NCI-H2081 treated with DMSO at 0.1 percent for 48 hours (cell line): ENCODE measurements around the gene ATXN7L1.

Source experiments
- DNase-seq: peaks from one replicate; lab custom pipeline; 2025; lab: John Stamatoyannopoulos, UW

ATXN7L1 gene

DNA sequence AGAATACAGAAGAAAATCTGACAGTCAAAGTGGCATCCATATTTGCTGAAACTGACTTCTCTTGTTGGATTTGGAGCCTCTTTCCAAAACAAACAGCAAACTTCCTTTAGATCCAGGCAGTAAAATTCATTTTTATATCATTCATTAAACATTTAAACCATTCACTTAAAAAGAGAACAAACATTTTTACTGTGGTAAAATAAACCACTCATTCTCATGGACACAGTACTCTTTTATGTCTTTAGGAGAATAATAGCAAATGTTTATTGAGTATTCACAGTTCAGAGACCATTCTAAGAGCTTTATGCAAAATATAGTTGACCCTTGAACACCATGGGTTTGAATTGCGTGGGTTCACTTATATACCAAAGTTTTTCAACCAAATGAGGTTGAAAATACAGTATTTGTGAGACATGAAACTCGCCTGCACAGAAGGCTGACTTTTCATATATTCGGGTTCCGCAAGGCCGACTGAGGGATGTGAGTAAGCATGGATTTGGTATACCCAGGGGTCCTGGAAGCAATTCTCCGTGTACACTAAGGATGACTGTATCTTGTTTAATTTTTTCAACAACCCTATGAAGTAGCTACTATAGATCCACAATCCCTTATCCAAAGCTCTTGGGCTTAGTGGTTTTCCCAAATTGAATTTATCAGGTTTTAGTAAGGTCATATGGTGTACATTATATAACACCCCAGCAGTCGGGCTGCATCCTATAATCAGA is 49.1 kb downstream of the ATXN7L1 start:
- DNase-seq: no peak

DNA sequence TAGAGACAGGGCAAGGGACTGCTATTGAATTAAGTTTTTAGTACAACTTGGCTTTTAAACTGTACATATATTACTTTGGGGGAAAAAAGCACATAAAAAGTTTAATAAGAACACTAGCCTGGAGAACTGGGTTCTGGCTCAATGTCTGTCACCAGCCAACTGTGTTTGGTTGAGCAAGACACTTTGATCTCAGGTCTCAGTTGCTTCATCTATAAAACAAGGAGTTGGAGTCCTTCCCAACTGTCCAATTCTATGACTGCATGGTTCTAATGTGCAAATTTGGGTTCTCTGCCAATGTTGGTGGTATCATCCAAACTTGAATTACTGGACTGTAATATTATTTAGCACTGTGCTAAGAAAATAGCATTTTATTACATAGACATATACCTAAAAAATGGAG is 50.3 kb downstream of the ATXN7L1 start:
- DNase-seq: no peak

DNA sequence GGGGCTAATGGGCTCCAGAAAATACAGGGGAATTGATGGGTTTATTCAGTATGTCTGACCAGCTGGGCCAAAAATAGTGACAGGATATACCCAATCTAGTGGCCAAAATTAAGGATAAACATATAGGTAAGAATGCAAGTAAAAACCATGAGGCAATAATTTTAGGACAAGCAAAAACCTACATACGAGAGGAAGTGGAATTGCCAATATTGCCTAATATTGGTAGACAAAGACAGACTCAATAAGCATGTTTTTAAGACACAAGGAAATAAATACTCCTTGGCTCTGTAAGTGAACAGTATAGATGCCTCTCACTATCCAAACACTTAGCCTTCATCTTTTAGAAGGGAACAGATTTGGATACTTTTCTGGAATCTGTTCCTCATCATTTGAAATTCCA is 51.0 kb downstream of the ATXN7L1 start:
- DNase-seq: no peak

DNA sequence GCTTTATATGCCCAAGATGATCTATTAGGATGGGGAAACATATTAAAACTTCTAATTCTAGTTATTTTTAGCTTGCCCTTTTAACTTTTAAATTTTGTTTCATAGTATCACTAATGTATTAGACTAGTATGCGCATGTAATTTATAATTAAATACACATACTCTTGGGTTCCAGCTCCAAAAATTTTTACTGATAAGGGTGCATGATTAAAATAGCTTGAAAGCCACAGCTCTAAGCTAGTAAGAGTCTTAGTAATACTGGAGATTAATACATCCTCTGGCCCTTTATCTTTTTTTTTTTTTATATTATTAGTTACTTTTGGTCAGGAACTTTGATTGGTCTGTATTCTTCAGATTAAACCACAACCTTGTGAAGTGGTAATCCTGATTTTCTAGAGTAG is 53.6 kb downstream of the ATXN7L1 start:
- DNase-seq: no peak

DNA sequence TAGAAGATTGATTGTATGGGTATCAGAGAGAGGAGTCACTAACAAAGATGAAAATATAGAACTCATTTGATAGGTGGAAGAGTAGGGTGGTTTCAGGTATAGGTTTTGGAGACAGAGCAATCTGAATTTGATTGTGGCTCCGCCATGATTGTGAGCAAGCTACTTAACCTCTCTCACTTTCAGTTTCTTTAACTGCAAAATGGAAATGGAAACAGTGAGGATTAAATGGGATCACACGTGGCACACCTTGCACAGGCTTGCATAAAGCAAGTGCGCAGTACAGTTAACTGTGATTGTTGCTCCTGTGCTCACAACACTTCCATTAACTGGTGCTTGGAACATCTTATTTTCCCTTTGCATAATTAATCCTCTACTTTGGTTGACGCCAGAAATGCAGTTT is 54.9 kb downstream of the ATXN7L1 start:
- no peak for DNase-seq

DNA sequence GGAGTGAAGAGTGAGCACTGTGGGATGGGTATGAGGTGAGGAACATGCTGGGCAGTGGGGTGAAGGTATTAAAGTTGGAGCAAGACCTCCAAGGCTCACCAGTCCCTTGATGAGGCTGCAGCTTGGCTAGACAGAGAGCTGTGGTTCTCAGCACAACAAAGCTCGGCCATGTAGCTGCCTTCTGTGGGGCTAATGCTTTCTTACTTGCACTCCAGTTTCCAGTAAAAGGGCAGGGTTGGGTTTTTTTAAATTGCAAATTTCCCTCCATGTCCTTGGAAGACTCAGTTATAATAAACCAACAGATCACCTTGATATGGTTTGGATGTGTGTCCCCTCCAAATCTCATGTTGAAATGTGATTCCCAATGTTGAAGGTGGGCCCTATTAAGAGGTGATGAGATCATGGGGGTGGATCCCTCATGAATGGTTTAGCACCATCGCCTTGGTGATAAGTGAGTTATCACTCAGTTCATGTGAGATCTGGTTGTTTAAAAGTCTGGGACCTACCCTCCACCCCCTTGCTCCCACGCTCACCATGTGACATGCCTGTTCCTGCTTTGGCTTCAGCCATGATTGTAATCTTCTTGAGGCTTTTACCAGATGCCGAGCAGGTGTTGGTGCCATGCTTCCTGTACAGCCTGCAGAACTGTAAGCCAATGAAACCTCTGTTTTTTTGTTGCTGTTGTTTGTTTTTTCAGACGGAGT is 55.9 kb downstream of the ATXN7L1 start:
- no peak for DNase-seq

DNA sequence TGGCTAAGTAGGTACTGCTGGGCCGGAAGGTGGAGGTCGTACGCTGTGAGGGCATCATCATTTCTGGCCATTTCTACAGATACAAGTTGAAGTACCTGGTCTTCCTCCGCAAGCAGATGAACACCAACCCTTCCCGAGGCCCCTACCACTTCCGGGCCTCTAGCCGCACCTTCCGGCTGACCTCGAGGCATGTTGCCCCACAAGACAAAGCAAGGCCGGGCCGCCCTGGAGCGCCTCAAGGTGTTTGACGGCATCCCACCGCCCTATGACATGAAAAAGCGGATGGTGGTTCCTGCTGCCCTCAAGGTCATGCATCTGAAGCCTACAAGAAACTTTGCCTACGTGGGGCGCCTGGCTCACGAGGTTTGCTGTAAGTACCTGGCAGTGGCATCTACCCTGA is 56.8 kb downstream of the ATXN7L1 start:
- DNase-seq: no peak

DNA sequence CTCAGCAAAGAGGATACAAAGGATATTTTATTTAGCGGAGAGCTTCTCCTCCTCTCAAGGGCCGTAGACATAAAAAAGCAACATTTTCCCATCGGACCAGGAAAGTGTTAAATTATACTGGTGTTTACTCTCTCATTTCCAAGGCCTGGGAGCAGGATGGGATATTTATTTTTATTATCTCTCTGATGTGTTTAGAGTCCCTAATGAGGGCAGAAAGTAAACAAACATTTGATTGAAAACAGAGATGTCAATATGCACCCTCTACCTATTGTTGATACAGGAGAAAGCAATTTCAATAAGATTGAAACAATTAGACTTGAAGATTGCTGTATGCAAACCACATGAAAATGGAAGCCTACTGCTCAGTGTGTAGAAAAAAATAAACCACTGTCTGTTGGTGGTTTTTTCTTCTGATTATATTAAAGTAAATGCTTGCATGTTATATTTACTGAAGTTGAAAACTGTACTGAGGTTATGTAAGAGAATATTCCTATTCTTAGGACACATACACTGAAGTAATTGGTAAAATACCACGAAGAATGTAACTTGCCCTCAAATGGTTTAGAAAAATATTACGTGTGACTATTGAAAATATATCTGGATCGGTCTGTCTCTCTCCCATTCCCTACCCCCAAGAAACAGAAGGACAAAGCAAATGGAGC is 59.3 kb downstream of the ATXN7L1 start:
- DNase-seq: no peak

DNA sequence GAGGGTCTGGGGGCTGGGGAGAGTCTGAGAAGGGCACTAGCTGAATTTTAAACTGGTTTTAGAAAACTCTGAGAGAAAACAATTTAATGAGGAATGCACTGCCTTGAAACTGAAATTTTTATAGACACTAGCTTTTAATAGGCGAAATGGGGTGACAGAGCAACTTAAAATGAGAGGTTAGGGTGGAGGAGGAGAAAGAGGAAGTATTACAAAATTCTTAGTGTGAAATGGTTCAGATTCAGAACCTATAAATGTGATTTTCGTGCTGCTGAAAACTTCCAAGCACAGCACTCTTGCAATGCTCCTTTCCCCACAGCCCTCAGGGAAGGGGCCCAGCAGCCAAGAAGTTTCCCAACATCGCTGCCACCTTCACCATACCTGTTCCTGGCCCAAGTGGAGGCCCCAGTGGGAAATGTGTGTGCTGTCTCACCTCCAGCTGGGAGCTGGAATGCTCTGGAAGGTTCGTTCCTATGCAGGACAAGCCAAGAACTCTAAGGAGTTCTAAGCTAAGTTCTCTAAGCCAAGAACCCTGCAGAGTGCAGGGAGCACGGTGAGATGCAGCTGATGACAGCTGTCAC is 60.0 kb downstream of the ATXN7L1 start:
- no peak for DNase-seq

DNA sequence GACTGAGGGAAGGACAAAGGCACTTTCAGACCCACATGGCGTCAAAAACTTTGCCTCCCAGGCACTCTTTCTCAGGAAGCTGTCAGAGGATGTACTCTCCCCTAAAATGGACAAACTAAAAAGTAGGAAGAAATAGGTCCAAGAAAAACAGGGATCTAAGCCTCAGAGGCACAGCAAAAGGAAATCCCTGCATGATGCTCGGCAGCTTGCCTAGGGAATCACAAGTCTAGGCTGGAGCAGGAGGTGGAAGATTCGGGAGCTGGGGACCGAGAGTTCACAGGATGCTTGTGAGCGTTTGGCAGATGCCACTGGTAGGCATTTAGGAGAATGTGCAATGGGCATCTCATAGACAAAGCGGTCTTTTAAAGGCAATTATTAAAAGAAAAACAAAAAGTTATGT is 60.8 kb downstream of the ATXN7L1 start:
- no peak for DNase-seq

DNA sequence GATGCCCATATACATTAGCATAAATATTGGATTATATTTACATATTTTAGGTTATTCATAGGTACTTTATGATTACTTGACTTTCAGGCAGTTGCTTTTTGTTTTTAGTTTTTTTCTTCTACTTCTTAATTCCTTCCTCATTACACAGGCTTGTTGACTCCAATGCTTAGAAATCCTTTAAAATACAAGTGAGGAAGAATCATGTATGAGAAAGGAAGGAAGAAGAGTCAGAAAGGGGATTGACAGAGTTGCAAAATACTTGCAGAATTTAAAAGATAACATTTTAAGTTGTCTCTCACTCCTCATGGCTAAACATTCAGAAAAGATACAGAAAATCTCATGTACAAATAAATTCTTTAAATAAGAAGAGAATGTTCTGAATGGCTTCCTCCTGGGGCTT is 61.9 kb downstream of the ATXN7L1 start:
- DNase-seq: no peak

DNA sequence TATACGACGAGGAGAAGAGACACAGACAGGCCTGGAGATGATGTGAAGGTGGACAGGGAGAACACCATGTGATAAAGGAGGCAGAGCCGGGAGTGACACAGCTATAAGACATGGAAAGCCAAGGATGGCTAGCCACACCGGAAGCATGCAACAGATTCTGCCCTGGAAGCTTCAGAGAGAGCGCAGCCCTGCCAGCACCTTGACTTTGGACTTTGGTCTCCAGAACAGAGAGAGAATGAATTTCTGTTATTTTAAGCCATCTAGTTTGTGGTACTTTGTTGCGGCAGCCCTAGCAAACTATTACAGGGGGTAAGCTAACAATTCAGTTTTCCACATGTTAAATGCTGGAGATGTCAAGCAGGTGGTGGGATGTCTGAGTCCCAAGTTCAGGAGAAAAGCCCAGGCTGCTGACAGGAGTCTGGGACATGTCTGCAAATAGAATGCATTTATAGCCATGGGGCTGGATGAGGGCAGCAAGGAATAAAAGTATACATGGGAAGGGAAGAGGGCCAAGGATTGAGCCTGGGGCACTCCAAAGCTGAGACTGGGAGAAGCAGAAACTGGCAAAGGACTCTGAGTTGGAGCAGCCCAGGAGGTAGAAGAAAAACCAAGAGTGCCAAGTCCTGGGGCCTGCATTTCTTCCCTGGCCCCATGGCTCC is 65.1 kb downstream of the ATXN7L1 start:
- DNase-seq: no peak

DNA sequence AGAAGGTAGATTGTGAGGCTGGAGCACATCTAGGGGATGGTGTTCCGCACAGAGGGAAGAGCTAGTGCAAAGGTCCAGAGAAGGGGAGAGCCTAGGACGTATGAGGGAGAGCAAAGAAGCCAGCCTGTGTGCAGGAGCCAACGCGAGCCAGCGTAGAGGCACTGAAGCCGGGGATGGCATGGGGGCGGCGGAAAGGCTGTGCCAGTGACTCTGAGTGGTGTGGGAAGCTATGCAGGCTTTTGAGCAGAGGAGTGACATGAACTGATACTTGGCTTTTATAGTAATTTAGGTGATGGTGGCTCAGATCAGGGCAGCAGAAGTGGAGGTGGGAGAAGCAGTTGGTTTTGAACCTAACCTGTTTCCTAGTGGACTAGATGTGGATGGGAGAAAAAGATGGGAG is 65.8 kb downstream of the ATXN7L1 start:
- no peak for DNase-seq

DNA sequence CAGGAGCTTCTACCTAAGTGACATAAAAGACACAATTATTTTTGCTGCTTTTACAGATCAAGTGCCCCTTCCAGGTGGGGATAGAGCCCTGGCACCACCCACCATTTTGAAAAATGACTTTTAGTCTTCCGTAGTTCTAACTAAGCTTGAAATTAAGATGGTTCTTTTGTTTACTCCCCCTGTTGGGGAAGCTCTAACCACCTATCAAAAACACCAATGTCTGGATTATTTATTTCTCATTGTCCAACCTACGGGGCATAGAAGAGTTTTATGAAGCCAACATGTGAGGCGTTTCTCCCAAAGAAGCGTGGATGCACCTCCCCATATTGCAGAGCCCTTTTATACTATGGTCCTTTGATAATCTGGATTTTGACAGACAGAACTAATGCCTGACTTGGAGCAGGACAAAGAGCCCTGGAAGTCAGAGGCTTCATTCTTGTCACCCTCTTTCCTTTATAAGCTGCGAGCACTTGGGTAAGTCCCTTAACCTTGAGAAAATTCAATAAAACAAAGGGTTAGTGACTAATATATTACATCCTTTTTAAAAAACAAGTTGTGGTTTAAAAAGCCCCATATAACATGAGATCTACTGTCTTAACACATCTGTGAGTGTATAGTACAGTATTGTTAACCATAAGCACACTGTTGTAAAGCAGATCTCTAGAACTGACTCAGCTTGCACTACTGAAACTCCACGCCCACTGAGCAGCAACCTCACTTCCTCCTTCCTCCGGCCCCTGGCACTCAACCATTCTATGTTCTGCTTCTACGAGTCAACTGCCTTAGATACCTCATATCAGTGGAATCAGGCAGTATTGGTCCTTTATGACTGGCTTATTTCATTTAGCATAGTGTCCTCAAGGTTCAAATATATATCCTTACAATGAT is 67.5 kb downstream of the ATXN7L1 start:
- DNase-seq: no peak

DNA sequence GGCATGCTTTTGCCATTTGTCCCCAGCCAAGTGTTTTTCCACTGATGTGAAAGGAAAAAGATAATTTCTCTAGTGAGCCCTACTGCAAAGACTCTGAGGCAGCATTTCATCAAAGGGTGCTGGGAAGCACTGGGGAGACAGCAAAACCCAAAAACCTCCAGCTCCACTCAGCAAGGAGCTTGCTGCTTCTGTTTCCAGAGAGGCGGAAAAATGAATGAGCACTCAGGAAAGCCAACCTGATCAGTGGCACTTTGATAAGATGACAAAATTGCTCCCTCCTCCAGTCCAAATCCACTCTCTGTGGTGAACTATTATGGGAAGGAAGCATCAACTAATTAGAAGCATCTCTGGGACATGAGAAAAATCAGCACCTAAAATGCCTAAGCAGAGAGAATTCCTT is 68.2 kb downstream of the ATXN7L1 start:
- DNase-seq: no peak

DNA sequence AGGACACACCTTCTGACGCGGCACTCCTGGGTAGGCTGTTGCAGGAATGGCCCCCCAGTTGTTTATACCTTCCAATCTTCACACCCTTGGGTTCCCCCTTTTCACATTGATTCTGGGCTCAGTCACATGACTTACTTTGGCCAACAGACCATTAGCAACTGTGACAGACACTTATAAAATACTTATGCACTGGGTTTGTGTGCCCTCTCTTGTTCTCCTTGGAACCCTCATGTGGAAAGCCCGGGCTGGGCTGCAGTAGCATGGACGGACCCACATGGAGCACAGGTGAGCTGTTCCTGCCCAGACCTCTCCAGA is 69.0 kb downstream of the ATXN7L1 start:
- DNase-seq: no peak

DNA sequence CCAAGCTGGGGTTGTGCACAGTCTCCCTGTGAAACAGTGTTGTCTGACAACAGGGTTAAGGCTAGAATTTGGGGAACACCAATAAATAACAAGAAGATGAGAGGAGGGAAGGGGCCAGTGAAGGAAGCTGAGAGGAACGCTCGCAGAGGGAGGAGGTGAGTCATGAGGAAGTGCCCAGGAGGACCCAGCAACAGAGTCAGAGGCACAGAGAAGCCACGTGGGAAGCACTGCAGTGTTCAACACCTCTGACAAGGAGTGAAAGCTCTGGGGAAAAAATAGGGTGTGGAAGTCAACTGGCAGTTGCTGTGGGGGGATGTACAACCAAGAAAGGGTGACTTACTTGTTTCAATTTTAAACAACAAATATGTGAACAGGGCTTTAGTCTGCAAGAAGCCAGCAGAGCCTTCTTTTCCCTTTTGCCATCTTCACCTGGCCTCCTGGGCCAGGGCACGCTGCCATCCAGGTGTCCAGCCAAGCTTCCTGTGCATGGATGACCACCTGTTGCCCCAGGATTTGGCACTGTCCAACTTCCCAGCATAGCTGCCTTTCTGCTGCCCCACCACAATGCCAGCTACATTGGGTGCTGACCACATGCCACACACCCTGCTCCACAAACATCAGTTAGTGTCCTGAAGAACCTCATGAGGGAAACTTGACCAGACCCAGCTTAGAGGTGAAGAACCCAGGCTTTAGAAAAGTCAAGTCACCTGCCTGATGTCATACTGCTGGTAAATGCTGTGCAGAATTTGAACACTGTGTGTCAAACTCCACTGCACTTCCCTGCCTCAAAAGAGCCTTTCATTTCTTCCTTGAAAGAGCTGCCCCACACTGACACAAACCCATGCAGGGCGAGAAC is 69.6 kb downstream of the ATXN7L1 start:
- no peak for DNase-seq

DNA sequence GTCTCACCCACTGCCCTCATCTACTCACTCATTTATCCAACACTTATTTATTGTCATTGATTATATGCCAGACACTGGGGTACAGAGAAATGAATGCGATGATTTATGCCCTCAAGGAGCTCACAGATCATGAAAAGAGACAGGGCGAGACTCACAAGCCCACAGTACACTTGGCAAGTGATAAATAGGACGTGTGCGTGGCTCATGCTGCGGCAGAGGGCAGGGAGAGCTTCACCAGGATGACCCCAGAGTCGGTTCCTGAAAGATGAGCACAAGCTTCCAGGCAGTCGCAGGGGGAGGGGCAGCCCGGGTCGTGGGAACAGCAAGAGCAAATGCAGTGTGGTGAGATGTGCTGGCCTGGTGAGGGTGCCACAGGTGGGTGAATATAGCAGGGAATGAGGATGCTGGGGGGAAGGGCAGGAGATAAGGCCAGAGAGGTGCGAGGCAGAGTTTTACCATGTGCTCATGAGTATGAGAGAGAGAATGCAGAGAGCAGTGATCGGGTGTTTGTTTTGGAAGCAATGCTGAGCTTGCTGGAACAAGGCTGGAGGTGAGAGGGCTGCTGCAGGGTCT is 70.9 kb downstream of the ATXN7L1 start:
- DNase-seq: no peak

DNA sequence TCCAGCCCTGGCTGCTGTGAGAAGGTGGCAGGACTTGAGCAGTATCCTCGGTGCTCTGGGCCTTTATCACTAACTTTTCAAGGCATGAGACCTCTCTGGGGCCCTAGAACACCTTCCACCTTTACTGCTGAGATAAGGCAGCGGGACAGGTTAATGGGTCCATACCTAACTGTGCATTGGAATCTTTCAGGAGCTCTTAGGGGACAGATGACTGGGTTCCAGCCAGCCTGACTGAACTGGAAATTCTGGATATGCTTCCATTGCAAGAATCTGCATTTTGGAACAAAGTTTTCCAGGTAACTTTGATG is 73.0 kb downstream of the ATXN7L1 start:
- no peak for DNase-seq

DNA sequence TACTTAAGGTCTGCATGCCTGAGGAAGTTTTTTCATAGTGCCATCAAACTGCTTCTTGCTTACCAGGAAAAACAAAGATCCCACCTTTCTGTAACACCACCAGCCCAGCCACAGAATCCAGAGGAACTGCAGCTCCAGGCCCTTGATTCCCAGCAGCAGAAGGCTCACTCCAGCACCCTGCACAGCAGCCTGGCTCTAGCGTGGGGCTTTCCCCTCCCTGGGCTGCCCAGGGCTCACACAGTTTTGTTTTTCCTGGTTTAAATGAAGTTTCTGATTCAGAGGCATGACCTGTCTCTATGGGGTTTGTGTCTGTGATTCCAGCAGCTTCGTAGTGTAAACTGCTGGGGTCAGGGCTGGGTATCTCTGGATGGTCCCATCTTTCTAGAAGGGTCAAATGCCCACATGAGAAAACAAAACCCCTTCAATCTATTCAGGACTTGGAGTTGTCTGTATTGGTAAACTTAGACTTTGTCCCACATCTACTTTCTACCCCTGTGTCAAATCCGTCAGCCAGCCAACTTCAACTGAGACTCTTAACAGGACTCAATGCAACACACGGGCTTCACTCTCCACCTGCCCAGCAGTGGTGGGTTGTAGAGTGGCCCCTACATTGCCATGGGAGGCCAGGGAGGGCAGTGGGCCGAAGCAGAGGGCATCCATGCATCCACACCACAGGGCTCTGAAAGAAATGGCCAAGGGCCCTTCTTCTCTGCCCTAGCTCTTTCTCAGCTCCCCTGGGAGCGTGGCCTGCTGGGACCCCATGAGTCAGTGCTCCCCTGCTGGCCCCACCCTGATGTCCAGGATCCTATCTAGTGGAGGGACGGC is 73.6 kb downstream of the ATXN7L1 start:
- no peak for DNase-seq
